Duodenal mucosa (tissue), 2 donors: ENCODE measurements around the gene FAR1.

Source experiments
- H3K27ac ChIP-seq: one replicate; pipeline ENCODE4 v1.7.0; 2013; ENCODE audit warnings: low read depth, low read length
- H3K27me3 ChIP-seq, 2 donors: one replicate each; pipeline ENCODE4 v1.7.0; 2013; ENCODE audit warnings: low read length in 2 of 2, control low read depth in 1 of 2; ENCODE audit not compliant: insufficient read depth in 2 of 2, control insufficient read depth in 1 of 2
- H3K36me3 ChIP-seq, 2 donors: one replicate each; pipeline ENCODE4 v1.7.0; 2013; ENCODE audit warnings: low read length in 2 of 2, control low read depth in 1 of 2; ENCODE audit not compliant: insufficient read depth in 2 of 2, control insufficient read depth in 1 of 2
- H3K4me1 ChIP-seq, 2 donors: one replicate each; pipeline ENCODE4 v1.7.0; 2013; ENCODE audit warnings: low read length in 2 of 2, control low read depth in 1 of 2; ENCODE audit not compliant: insufficient read depth in 2 of 2, control insufficient read depth in 1 of 2
- H3K4me3 ChIP-seq, 2 donors: one replicate each; pipeline ENCODE4 v1.7.0; 2013; ENCODE audit warnings: low read length in 2 of 2, low read depth in 1 of 2
- H3K9ac ChIP-seq, 2 donors: one replicate each; pipeline ENCODE4 v1.7.0; 2013; ENCODE audit warnings: low read length in 2 of 2, low read depth in 1 of 2
- H3K9me3 ChIP-seq, 2 donors: one replicate each; pipeline ENCODE4 v1.7.0; 2013; ENCODE audit warnings: low read length in 2 of 2, control low read depth in 1 of 2; ENCODE audit not compliant: control insufficient read depth in 1 of 2

The FAR1 gene

GRCh38 chr11:13701506-13701905, 33.0 kb downstream of the FAR1 start:
- H3K4me3 ChIP-seq = no peak overlapping the region
- no peak overlapping the region for H3K27ac ChIP-seq
- H3K36me3 ChIP-seq = peaks cover 0 to 11% of the 10 kb centered on the region in 2 donors
- H3K4me1 ChIP-seq = peaks cover 0 to 13% of the 10 kb centered on the region in 2 donors
- no peak overlapping the region for H3K9ac ChIP-seq
- H3K27me3 ChIP-seq = no peaks in the 10 kb centered on the region
- no peaks in the 10 kb centered on the region for H3K9me3 ChIP-seq

- H3K9me3 ChIP-seq = no peaks in the 10 kb centered on the region
- H3K27me3 ChIP-seq = no peaks in the 10 kb centered on the region
- peaks cover 0 to 11% of the 10 kb centered on the region in 2 donors for H3K36me3 ChIP-seq
- peaks cover 0 to 13% of the 10 kb centered on the region in 2 donors for H3K4me1 ChIP-seq
- H3K4me3 ChIP-seq = no peak overlapping the region
- H3K9ac ChIP-seq = no peak overlapping the region
- no peak overlapping the region for H3K27ac ChIP-seq
Observed at GRCh38 chr11:13702071-13702470, 33.6 kb downstream of the FAR1 start.

GRCh38 chr11:13705710-13706109, 37.2 kb downstream of the FAR1 start:
- Histone ChIP-seq H3K4me3 (no peak overlapping the region), H3K9ac (no peak overlapping the region), H3K4me1 (no peaks in the 10 kb centered on the region), H3K9me3 (no peaks in the 10 kb centered on the region), H3K27me3 (no peaks in the 10 kb centered on the region), H3K36me3 (peaks cover 0 to 22% of the 10 kb centered on the region in 2 donors), H3K27ac (no peak overlapping the region)

- H3K27ac ChIP-seq = no peak overlapping the region
- H3K27me3 ChIP-seq = no peaks in the 10 kb centered on the region
- H3K36me3 ChIP-seq = peaks cover 26 to 51% of the 10 kb centered on the region in 2 donors
- H3K9me3 ChIP-seq = no peaks in the 10 kb centered on the region
- H3K4me3 ChIP-seq = no peak overlapping the region
- no peaks in the 10 kb centered on the region for H3K4me1 ChIP-seq
- no peak overlapping the region for H3K9ac ChIP-seq
Observed at GRCh38 chr11:13713982-13714381, 45.5 kb downstream of the FAR1 start.

GRCh38 chr11:13717331-13717730, 48.9 kb downstream of the FAR1 start:
- H3K9me3 ChIP-seq = no peaks in the 10 kb centered on the region
- no peaks in the 10 kb centered on the region for H3K27me3 ChIP-seq
- no peak overlapping the region for H3K9ac ChIP-seq
- H3K4me1 ChIP-seq = no peaks in the 10 kb centered on the region
- no peak overlapping the region for H3K4me3 ChIP-seq
- H3K36me3 ChIP-seq = peaks cover 22 to 42% of the 10 kb centered on the region in 2 donors
- H3K27ac ChIP-seq = no peak overlapping the region

- Histone ChIP-seq H3K4me1 (no peaks in the 10 kb centered on the region), H3K27me3 (no peaks in the 10 kb centered on the region), H3K9me3 (no peaks in the 10 kb centered on the region), H3K27ac (no peak overlapping the region), H3K4me3 (no peak overlapping the region), H3K9ac (no peak overlapping the region), H3K36me3 (peaks cover 22 to 35% of the 10 kb centered on the region in 2 donors)
Observed at GRCh38 chr11:13718394-13718793, 49.9 kb downstream of the FAR1 start.

GRCh38 chr11:13720940-13721339, 52.5 kb downstream of the FAR1 start:
- no peaks in the 10 kb centered on the region for H3K27me3 ChIP-seq
- H3K9ac ChIP-seq = no peak overlapping the region
- no peaks in the 10 kb centered on the region for H3K9me3 ChIP-seq
- no peak overlapping the region for H3K27ac ChIP-seq
- no peak overlapping the region for H3K4me3 ChIP-seq
- H3K4me1 ChIP-seq = no peaks in the 10 kb centered on the region
- H3K36me3 ChIP-seq = peaks cover 8 to 15% of the 10 kb centered on the region in 2 donors

- H3K4me1 ChIP-seq = no peaks in the 10 kb centered on the region
- no peak overlapping the region for H3K27ac ChIP-seq
- no peak overlapping the region for H3K9ac ChIP-seq
- peaks cover 8 to 10% of the 10 kb centered on the region in 2 donors for H3K36me3 ChIP-seq
- H3K9me3 ChIP-seq = no peaks in the 10 kb centered on the region
- no peaks in the 10 kb centered on the region for H3K27me3 ChIP-seq
- no peak overlapping the region for H3K4me3 ChIP-seq
Observed at GRCh38 chr11:13721760-13722159, 53.3 kb downstream of the FAR1 start.

GRCh38 chr11:13726456-13726855, 58.0 kb downstream of the FAR1 start:
- Histone ChIP-seq H3K9me3 (no peaks in the 10 kb centered on the region), H3K36me3 (peaks cover 9 to 17% of the 10 kb centered on the region in 2 donors)

GRCh38 chr11:13728076-13728475, 59.6 kb downstream of the FAR1 start:
- Histone ChIP-seq H3K9ac (no peak overlapping the region), H3K4me3 (no peak overlapping the region), H3K27me3 (no peaks in the 10 kb centered on the region), H3K9me3 (no peaks in the 10 kb centered on the region), H3K27ac (no peak overlapping the region), H3K4me1 (no peaks in the 10 kb centered on the region), H3K36me3 (peaks cover 12 to 17% of the 10 kb centered on the region in 2 donors)

More at GRCh38 chr11:13726456-13726855, 58.0 kb downstream of the FAR1 start:
- Histone ChIP-seq H3K4me1 (no peaks in the 10 kb centered on the region), H3K27me3 (no peaks in the 10 kb centered on the region), H3K9ac (no peak overlapping the region), H3K27ac (no peak overlapping the region), H3K4me3 (no peak overlapping the region)

- no peak overlapping the region for H3K4me3 ChIP-seq
- H3K27me3 ChIP-seq = no peaks in the 10 kb centered on the region
- H3K36me3 ChIP-seq = peaks cover 0 to 3% of the 10 kb centered on the region in 2 donors
- H3K4me1 ChIP-seq = no peaks in the 10 kb centered on the region
- no peak overlapping the region for H3K9ac ChIP-seq
- H3K9me3 ChIP-seq = no peaks in the 10 kb centered on the region
- no peak overlapping the region for H3K27ac ChIP-seq
Observed at GRCh38 chr11:13734530-13734929, 66.1 kb downstream of the FAR1 start.
